GM23338 (cell line): ENCODE data around the gene GCNT2. TPM values are rescaled to one million over a fixed set of nuclear protein-coding genes. Genes with fewer than 3 reads are reported as not detected.

Source experiments
- ATAC-seq: fragments of 200-7000 bp; cut with Tn5 transposase; 3 replicates; pipeline ENCODE4 v1.9.1; 2020
- DNase-seq: peaks from one replicate; pipeline ENCODE4 v3.0.0-alpha.2; 2015; ENCODE audit warnings: low spot score
- H2AFZ ChIP-seq: fragments of 200-600 bp; sonication (generic); 2 replicates; pipeline ENCODE4 v1.8.0; 2016; ENCODE audit warnings: antibody characterized with exemption, mild to moderate bottlenecking, moderate library complexity
- H3F3A ChIP-seq: fragments of 200-600 bp; sonication (generic); replicated peaks from 2 replicates; pipeline ENCODE4 v1.8.0; 2017; ENCODE audit warnings: antibody characterized with exemption, mixed run types, low read depth
- H3K27ac ChIP-seq: fragments of 200-600 bp; sonication (generic); 2 replicates; pipeline ENCODE4 v1.6.1; 2016; ENCODE audit warnings: low read depth
- H3K27me3 ChIP-seq: fragments of 200-600 bp; sonication (generic); 2 replicates; pipeline ENCODE4 v1.8.0; 2016; ENCODE audit warnings: mild to moderate bottlenecking, mixed run types, moderate library complexity; ENCODE audit not compliant: insufficient read depth
- H3K36me3 ChIP-seq: fragments of 200-600 bp; sonication (generic); 2 replicates; pipeline ENCODE4 v1.8.0; 2016; ENCODE audit warnings: mild to moderate bottlenecking; ENCODE audit not compliant: insufficient read depth
- H3K4me1 ChIP-seq: fragments of 200-600 bp; sonication (generic); 2 replicates; pipeline ENCODE4 v1.8.0; 2016; ENCODE audit warnings: mild to moderate bottlenecking, moderate library complexity; ENCODE audit not compliant: insufficient read depth
- H3K4me2 ChIP-seq: fragments of 200-600 bp; sonication (generic); 2 replicates; pipeline ENCODE4 v1.7.1; 2017; ENCODE audit warnings: mixed run types
- H3K4me3 ChIP-seq: fragments of 200-600 bp; sonication (generic); 2 replicates; pipeline ENCODE4 v1.6.1; 2016; ENCODE audit warnings: mixed run types
- H3K79me2 ChIP-seq: fragments of 200-600 bp; sonication (generic); replicated peaks from 2 replicates; pipeline ENCODE4 v1.8.0; 2017; ENCODE audit warnings: mild to moderate bottlenecking; ENCODE audit not compliant: insufficient read depth
- H3K9me2 ChIP-seq: fragments of 200-600 bp; sonication (generic); 2 replicates; pipeline ENCODE4 v1.8.0; 2017; ENCODE audit not compliant: insufficient read depth
- H4K20me1 ChIP-seq: fragments of 200-600 bp; sonication (generic); replicated peaks from 2 replicates; pipeline ENCODE4 v1.8.0; 2017; ENCODE audit warnings: mild to moderate bottlenecking; ENCODE audit not compliant: insufficient read depth
- H3K27ac Mint-ChIP-seq: 2 replicates; pipeline ENCODE4 v1.8.0; 2020; ENCODE audit warnings: inconsistent platforms, mild to moderate bottlenecking, moderate library complexity, mixed read lengths
- H3K27me3 Mint-ChIP-seq: 3 replicates; pipeline ENCODE4 v1.8.0; 2022; ENCODE audit warnings: low read depth, mild to moderate bottlenecking, moderate library complexity, mixed read lengths, inconsistent platforms; ENCODE audit not compliant: insufficient read depth, poor library complexity
- H3K36me3 Mint-ChIP-seq: 3 replicates; pipeline ENCODE4 v1.8.0; 2021; ENCODE audit warnings: low read depth, mild to moderate bottlenecking, inconsistent platforms, moderate library complexity, mixed read lengths
- H3K4me1 Mint-ChIP-seq: 3 replicates; pipeline ENCODE4 v1.8.0; 2020; ENCODE audit warnings: mild to moderate bottlenecking, inconsistent platforms, mixed read lengths
- H3K4me3 Mint-ChIP-seq: 3 replicates; pipeline ENCODE4 v1.8.0; 2021; ENCODE audit warnings: moderate library complexity, mild to moderate bottlenecking, inconsistent platforms, mixed read lengths
- H3K9me3 Mint-ChIP-seq: 3 replicates; pipeline ENCODE4 v1.8.0; 2020; ENCODE audit warnings: moderate library complexity, mild to moderate bottlenecking, inconsistent platforms, mixed read lengths
- CREB1 ChIP-seq: fragments of 250-450 bp; sonication (Bioruptor Pico); IDR thresholded peaks from 2 replicates; pipeline ENCODE4 v1.5.0; 2020; ENCODE audit warnings: low read depth, mild to moderate bottlenecking, moderate library complexity
- EZH2phosphoT487 ChIP-seq: fragments of 200-600 bp; sonication (generic); IDR thresholded peaks from one replicate; pipeline ENCODE4 v1.8.1; 2018; ENCODE audit warnings: antibody characterized with exemption; ENCODE audit not compliant: unreplicated experiment
- JUNB ChIP-seq: IDR thresholded peaks from one replicate; pipeline ENCODE4 v1.6.1; 2016; ENCODE audit warnings: antibody characterized with exemption; ENCODE audit not compliant: unreplicated experiment
- NANOG ChIP-seq: IDR thresholded peaks from 2 replicates; pipeline ENCODE4 v1.6.1; 2016; ENCODE audit warnings: antibody characterized with exemption, borderline replicate concordance
- POLR2AphosphoS5 ChIP-seq: IDR thresholded peaks from 2 replicates; pipeline ENCODE4 v1.6.1; 2016; ENCODE audit warnings: antibody characterized with exemption, low read depth
- STAT1 ChIP-seq: IDR thresholded peaks from one replicate; pipeline ENCODE4 v1.6.1; 2016; ENCODE audit warnings: antibody characterized with exemption; ENCODE audit not compliant: unreplicated experiment
- ZNF114 ChIP-seq: fragments of 250-450 bp; sonication (Bioruptor Pico); IDR thresholded peaks from 2 replicates; pipeline ENCODE4 v1.5.0; 2020; ENCODE audit warnings: mild to moderate bottlenecking, moderate library complexity
- polyA plus RNA-seq: library from polyadenylated mRNA; unstranded; fragments of >200 nt; fragmentation: Nextera tagmentation; extraction: Ambion mirVana; gene quantifications from 2 replicates; pipeline ENCODE4 v1.2.1, GENCODE V29; 2016
- total RNA-seq: library from RNA; depleted of rRNA; stranded (reverse); fragments of >200 nt; shearing (Covaris generic); gene quantifications from 2 replicates; pipeline ENCODE4 v1.2.3, GENCODE V29; 2014
- TF ChIP-seq, protein P1 (sequence below): fragments of 250-450 bp; sonication (Bioruptor Pico); IDR thresholded peaks from 2 replicates; pipeline ENCODE4 v1.5.0; 2020; ENCODE audit warnings: mild to moderate bottlenecking, moderate library complexity
- TF ChIP-seq, protein P2 (sequence below), 2 experiments: fragments of 200-600 bp in 1 of 2; sonication (generic) in 1 of 2; conservative IDR thresholded peaks; 2 replicates each; pipeline versions ENCODE4 v1.5.1 to v1.6.1; 2016 to 2017; ENCODE audit warnings: antibody characterized with exemption in 2 of 2, low read depth in 2 of 2, mild to moderate bottlenecking in 2 of 2, moderate library complexity in 1 of 2
- TF ChIP-seq, protein P3 (sequence below): IDR thresholded peaks from one replicate; pipeline ENCODE4 v1.6.1; 2018; ENCODE audit warnings: antibody characterized with exemption; ENCODE audit not compliant: unreplicated experiment

Gene GCNT2
- total and polyA plus RNA-seq, 2 experiments from 2014 or later, result 28.3 to 137 TPM

DNA sequence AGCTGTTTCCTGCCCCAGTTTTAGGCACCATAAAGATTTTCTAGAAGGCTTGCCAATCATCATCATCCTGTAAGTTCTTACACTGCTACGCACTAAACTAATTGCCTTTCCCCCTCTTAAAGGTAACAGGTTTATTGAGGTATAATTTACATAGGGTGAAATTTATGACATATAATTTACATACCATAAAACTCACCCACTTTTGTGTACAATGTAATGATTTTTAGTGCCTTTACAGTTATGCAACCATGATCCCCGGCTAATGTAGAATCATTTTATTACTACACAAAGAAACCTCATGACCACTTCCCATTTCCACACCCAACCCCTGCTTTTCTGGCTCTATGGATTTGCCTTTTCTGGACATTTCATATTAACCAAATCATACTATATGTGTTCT, 21.1 kb downstream of the GCNT2 start:
- Histone ChIP-seq H3K36me3 (no peaks in the 10 kb centered on the region), H4K20me1 (no peaks in the 10 kb centered on the region), H2AFZ (no peak overlapping the region), H3K9me2 (no peaks in the 10 kb centered on the region), H3K4me1 (peaks cover 28% of the 10 kb centered on the region), H3F3A (no peaks in the 10 kb centered on the region), H3K79me2 (no peaks in the 10 kb centered on the region; the same call in 1 of the 2 replicates), H3K4me3 (no peak overlapping the region), H3K4me2 (no peak overlapping the region), H3K27me3 (no peaks in the 10 kb centered on the region), H3K27ac (peak overlapping the region; percentile 82)
- no peak overlapping the region for H3K4me3 Mint-ChIP-seq
- peaks cover 1% of the 10 kb centered on the region for H3K27me3 Mint-ChIP-seq
- H3K9me3 Mint-ChIP-seq, result no peaks in the 10 kb centered on the region
- no peak for ATAC-seq
- no peak for TF ChIP-seq ZNF114 (CRISPR knock-in tag)
- H3K36me3 Mint-ChIP-seq, result peaks cover under 1% of the 10 kb centered on the region; the same call in 1 of the 3 replicates
- H3K4me1 Mint-ChIP-seq, result peaks cover 20% of the 10 kb centered on the region
- H3K27ac Mint-ChIP-seq, result no peak overlapping the region
- DNase-seq, result no peak

DNA sequence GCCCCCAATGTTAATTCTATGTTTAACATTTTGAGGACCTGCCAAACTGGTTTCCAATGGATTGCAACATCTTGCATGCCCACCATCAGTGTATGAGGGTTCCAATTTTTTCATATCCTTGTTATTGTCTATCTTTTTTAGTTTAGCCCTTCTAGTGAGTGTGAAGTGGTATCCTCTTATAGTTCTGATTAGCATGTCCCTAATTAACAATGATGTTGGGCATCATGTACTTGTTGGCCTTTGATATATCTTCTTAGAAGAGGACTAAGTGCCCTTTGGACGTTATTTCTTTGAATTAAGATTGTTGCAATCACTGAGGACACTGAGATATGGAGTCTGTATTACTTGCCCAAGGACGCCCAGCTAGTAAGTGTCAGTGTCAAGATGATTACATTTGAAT, 22.3 kb downstream of the GCNT2 start:
- Histone ChIP-seq H3K9me2 (no peaks in the 10 kb centered on the region), H3K36me3 (no peaks in the 10 kb centered on the region), H3K27ac (no peak overlapping the region), H3K79me2 (peaks cover 1% of the 10 kb centered on the region; the same call in 1 of the 2 replicates), H3K4me1 (peaks cover 28% of the 10 kb centered on the region), H4K20me1 (no peaks in the 10 kb centered on the region), H3F3A (no peaks in the 10 kb centered on the region), H2AFZ (no peak overlapping the region), H3K27me3 (no peaks in the 10 kb centered on the region), H3K4me2 (no peak overlapping the region), H3K4me3 (no peak overlapping the region)
- ATAC-seq (no peak), DNase-seq (no peak)
- H3K4me3 Mint-ChIP-seq, result no peak overlapping the region
- H3K27ac Mint-ChIP-seq, result no peak overlapping the region
- H3K4me1 Mint-ChIP-seq, result peaks cover 20% of the 10 kb centered on the region
- H3K36me3 Mint-ChIP-seq, result no peaks in the 10 kb centered on the region
- no peaks in the 10 kb centered on the region for H3K9me3 Mint-ChIP-seq
- no peaks in the 10 kb centered on the region for H3K27me3 Mint-ChIP-seq
- TF ChIP-seq JUNB (no peak), CREB1 (CRISPR knock-in tag) (no peak), NANOG (no peak), POLR2AphosphoS5 (no peak), STAT1 (no peak), EZH2phosphoT487 (no peak)
- TF ChIP-seq, protein P1, sequence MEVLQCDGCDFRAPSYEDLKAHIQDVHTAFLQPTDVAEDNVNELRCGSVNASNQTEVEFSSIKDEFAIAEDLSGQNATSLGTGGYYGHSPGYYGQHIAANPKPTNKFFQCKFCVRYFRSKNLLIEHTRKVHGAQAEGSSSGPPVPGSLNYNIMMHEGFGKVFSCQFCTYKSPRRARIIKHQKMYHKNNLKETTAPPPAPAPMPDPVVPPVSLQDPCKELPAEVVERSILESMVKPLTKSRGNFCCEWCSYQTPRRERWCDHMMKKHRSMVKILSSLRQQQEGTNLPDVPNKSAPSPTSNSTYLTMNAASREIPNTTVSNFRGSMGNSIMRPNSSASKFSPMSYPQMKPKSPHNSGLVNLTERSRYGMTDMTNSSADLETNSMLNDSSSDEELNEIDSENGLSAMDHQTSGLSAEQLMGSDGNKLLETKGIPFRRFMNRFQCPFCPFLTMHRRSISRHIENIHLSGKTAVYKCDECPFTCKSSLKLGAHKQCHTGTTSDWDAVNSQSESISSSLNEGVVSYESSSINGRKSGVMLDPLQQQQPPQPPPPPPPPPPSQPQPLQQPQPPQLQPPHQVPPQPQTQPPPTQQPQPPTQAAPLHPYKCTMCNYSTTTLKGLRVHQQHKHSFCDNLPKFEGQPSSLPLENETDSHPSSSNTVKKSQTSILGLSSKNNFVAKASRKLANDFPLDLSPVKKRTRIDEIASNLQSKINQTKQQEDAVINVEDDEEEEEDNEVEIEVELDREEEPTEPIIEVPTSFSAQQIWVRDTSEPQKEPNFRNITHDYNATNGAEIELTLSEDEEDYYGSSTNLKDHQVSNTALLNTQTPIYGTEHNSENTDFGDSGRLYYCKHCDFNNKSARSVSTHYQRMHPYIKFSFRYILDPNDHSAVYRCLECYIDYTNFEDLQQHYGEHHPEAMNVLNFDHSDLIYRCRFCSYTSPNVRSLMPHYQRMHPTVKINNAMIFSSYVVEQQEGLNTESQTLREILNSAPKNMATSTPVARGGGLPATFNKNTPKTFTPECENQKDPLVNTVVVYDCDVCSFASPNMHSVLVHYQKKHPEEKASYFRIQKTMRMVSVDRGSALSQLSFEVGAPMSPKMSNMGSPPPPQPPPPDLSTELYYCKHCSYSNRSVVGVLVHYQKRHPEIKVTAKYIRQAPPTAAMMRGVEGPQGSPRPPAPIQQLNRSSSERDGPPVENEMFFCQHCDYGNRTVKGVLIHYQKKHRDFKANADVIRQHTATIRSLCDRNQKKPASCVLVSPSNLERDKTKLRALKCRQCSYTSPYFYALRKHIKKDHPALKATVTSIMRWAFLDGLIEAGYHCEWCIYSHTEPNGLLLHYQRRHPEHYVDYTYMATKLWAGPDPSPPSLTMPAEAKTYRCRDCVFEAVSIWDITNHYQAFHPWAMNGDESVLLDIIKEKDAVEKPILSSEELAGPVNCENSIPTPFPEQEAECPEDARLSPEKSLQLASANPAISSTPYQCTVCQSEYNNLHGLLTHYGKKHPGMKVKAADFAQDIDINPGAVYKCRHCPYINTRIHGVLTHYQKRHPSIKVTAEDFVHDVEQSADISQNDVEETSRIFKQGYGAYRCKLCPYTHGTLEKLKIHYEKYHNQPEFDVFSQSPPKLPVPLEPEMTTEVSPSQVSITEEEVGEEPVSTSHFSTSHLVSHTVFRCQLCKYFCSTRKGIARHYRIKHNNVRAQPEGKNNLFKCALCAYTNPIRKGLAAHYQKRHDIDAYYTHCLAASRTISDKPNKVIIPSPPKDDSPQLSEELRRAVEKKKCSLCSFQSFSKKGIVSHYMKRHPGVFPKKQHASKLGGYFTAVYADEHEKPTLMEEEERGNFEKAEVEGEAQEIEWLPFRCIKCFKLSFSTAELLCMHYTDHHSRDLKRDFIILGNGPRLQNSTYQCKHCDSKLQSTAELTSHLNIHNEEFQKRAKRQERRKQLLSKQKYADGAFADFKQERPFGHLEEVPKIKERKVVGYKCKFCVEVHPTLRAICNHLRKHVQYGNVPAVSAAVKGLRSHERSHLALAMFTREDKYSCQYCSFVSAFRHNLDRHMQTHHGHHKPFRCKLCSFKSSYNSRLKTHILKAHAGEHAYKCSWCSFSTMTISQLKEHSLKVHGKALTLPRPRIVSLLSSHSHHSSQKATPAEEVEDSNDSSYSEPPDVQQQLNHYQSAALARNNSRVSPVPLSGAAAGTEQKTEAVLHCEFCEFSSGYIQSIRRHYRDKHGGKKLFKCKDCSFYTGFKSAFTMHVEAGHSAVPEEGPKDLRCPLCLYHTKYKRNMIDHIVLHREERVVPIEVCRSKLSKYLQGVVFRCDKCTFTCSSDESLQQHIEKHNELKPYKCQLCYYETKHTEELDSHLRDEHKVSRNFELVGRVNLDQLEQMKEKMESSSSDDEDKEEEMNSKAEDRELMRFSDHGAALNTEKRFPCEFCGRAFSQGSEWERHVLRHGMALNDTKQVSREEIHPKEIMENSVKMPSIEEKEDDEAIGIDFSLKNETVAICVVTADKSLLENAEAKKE, result no peak
- TF ChIP-seq, protein P2, sequence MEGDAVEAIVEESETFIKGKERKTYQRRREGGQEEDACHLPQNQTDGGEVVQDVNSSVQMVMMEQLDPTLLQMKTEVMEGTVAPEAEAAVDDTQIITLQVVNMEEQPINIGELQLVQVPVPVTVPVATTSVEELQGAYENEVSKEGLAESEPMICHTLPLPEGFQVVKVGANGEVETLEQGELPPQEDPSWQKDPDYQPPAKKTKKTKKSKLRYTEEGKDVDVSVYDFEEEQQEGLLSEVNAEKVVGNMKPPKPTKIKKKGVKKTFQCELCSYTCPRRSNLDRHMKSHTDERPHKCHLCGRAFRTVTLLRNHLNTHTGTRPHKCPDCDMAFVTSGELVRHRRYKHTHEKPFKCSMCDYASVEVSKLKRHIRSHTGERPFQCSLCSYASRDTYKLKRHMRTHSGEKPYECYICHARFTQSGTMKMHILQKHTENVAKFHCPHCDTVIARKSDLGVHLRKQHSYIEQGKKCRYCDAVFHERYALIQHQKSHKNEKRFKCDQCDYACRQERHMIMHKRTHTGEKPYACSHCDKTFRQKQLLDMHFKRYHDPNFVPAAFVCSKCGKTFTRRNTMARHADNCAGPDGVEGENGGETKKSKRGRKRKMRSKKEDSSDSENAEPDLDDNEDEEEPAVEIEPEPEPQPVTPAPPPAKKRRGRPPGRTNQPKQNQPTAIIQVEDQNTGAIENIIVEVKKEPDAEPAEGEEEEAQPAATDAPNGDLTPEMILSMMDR (conservative IDR thresholded peaks at IDR 0.05; ENCODE audit: low read depth in 2 of 2), result no peak
- TF ChIP-seq, protein P3, sequence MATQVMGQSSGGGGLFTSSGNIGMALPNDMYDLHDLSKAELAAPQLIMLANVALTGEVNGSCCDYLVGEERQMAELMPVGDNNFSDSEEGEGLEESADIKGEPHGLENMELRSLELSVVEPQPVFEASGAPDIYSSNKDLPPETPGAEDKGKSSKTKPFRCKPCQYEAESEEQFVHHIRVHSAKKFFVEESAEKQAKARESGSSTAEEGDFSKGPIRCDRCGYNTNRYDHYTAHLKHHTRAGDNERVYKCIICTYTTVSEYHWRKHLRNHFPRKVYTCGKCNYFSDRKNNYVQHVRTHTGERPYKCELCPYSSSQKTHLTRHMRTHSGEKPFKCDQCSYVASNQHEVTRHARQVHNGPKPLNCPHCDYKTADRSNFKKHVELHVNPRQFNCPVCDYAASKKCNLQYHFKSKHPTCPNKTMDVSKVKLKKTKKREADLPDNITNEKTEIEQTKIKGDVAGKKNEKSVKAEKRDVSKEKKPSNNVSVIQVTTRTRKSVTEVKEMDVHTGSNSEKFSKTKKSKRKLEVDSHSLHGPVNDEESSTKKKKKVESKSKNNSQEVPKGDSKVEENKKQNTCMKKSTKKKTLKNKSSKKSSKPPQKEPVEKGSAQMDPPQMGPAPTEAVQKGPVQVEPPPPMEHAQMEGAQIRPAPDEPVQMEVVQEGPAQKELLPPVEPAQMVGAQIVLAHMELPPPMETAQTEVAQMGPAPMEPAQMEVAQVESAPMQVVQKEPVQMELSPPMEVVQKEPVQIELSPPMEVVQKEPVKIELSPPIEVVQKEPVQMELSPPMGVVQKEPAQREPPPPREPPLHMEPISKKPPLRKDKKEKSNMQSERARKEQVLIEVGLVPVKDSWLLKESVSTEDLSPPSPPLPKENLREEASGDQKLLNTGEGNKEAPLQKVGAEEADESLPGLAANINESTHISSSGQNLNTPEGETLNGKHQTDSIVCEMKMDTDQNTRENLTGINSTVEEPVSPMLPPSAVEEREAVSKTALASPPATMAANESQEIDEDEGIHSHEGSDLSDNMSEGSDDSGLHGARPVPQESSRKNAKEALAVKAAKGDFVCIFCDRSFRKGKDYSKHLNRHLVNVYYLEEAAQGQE, result no peak
